Right forelimb (tissue), 1 donor: ENCODE results near the gene PCDHB13.
"Not testable (repeated sequence)": the region's sequence is repeated elsewhere in the genome, so short reads cannot be mapped to it uniquely, and the experiment has no call there.

ENCODE experiments used
- DNase-seq: peaks from one replicate; pipeline ENCODE4 v3.0.0-alpha.2; 2018

The PCDHB13 gene

GRCh38 chr5:141208478-141208877 lies 5.2 kb upstream of the PCDHB13 start, which contains the start of gene PCDHB12:
PCDHB12 (plus strand) TSS chr5:141208719; CDS start chr5:141208908, 189 bp downstream.
- no peak for DNase-seq

DNA sequence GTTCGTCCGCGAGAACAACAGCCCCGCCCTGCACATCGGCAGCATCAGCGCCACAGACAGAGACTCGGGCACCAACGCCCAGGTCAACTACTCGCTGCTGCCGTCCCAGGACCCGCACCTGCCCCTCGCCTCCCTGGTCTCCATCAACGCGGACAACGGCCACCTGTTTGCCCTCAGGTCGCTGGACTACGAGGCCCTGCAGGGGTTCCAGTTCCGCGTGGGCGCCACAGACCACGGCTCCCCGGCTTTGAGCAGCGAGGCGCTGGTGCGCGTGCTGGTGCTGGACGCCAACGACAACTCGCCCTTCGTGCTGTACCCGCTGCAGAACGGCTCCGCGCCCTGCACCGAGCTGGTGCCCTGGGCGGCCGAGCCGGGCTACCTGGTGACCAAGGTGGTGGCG lies 3.4 kb upstream of the PCDHB13 start:
- DNase-seq = not testable (repeated sequence)

- DNase-seq = not testable (repeated sequence)
Observed at GRCh38 chr5:141210849-141211248, 2.9 kb upstream of the PCDHB13 start.

DNA sequence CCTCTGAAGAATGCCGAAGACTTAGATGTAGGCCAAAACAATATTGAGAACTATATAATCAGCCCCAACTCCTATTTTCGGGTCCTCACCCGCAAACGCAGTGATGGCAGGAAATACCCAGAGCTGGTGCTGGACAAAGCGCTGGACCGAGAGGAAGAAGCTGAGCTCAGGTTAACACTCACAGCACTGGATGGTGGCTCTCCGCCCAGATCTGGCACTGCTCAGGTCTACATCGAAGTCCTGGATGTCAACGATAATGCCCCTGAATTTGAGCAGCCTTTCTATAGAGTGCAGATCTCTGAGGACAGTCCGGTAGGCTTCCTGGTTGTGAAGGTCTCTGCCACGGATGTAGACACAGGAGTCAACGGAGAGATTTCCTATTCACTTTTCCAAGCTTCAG lies 864 bp downstream of the PCDHB13 start:
- not testable (repeated sequence) for DNase-seq

- DNase-seq = not testable (repeated sequence)
Observed at GRCh38 chr5:141215504-141215903, 1.8 kb downstream of the PCDHB13 start.

DNA sequence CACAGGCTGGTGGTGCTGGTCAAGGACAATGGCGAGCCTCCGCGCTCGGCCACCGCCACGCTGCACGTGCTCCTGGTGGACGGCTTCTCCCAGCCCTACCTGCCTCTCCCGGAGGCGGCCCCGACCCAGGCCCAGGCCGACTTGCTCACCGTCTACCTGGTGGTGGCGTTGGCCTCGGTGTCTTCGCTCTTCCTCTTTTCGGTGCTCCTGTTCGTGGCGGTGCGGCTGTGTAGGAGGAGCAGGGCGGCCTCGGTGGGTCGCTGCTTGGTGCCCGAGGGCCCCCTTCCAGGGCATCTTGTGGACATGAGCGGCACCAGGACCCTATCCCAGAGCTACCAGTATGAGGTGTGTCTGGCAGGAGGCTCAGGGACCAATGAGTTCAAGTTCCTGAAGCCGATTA lies 2.3 kb downstream of the PCDHB13 start:
- DNase-seq = not testable (repeated sequence)

- no peak for DNase-seq
Observed at GRCh38 chr5:141223112-141223783, 9.5 kb downstream of the PCDHB13 start, which contains the start of gene PCDHB14. PCDHB14 (plus strand) TSS chr5:141223343; CDS start chr5:141223506, 163 bp downstream.

DNA sequence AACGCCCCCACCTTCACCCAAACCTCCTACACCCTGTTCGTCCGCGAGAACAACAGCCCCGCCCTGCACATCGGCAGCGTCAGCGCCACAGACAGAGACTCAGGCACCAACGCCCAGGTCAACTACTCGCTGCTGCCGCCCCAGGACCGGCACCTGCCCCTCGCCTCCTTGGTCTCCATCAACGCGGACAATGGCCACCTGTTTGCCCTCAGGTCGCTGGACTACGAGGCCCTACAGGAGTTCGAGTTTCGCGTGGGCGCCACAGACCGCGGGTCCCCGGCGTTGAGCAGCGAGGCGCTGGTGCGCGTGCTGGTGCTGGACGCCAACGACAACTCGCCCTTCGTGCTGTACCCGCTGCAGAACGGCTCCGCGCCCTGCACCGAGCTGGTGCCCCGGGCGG lies 11.1 kb downstream of the PCDHB13 start:
- not testable (repeated sequence) for DNase-seq

DNA sequence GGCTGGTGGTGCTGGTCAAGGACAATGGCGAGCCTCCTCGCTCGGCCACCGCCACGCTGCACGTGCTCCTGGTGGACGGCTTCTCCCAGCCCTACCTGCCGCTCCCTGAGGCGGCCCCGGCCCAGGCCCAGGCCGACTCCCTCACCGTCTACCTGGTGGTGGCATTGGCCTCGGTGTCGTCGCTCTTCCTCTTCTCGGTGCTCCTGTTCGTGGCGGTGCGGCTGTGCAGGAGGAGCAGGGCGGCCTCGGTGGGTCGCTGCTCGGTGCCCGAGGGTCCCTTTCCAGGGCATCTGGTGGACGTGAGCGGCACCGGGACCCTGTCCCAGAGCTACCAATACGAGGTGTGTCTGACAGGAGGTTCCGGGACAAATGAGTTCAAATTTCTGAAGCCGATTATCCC lies 11.7 kb downstream of the PCDHB13 start:
- not testable (repeated sequence) for DNase-seq

- no peak for DNase-seq
Observed at GRCh38 chr5:141234109-141234667, 20.5 kb downstream of the PCDHB13 start.

DNA sequence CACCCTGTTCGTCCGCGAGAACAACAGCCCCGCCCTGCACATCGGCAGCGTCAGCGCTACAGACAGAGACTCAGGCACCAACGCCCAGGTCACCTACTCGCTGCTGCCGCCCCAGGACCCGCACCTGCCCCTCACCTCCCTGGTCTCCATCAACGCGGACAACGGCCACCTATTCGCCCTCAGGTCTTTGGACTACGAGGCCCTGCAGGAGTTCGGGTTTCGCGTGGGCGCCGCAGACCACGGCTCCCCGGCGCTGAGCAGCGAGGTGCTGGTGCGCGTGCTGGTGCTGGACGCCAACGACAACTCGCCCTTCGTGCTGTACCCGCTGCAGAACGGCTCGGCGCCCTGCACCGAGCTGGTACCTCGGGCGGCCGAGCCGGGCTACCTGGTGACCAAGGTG lies 22.2 kb downstream of the PCDHB13 start:
- DNase-seq = not testable (repeated sequence)

- DNase-seq = no peak
Observed at GRCh38 chr5:141236516-141237313, 23.0 kb downstream of the PCDHB13 start.

DNA sequence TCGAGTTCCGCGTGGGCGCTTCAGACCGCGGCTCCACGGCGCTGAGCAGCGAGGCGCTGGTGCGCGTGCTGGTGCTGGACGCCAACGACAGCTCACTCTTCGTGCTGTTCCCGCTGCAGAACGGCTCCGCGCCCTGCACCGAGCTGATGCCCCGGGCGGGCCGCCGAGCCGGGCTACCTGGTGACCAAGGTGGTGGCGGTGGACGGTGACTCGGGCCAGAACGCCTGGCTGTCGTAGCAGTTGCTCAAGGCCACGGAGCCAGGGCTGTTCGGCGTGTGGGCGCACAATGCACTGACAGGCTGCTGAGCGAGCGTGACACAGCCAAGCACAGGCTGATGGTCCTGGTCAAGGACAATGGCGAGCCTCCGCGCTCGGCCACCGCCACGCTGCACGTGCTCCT lies 27.8 kb downstream of the PCDHB13 start:
- DNase-seq = no peak

DNA sequence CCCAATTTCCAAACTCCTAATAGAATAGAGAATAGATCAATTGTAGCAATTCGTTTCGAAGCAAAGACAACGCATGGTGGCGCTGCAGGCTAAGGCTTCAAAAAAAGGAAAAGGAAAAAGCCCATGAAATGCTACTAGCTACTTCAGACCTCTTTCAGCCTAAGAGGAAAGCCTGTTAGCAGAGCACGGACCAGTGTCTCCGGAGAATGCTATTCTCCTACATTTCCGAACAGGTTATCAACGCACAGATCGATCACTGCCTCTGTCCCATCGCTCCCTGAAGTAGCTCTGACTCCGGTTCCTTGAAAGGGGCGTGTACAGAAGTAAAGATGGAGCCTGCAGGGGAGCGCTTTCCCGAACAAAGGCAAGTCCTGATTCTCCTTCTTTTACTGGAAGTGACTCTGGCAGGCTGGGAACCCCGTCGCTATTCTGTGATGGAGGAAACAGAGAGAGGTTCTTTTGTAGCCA lies 31.6 kb downstream of the PCDHB13 start, which contains the start of gene PCDHB15:
TSS of gene PCDHB15 (plus strand) at position 146 of the 468 bp plus-strand sequence. CDS start at position 330, 184 bp downstream.
- no peak for DNase-seq

GRCh38 chr5:141246971-141247370 lies 33.3 kb downstream of the PCDHB13 start:
- not testable (repeated sequence) for DNase-seq

- not testable (repeated sequence) for DNase-seq
Observed at GRCh38 chr5:141247434-141247833, 33.7 kb downstream of the PCDHB13 start.

DNA sequence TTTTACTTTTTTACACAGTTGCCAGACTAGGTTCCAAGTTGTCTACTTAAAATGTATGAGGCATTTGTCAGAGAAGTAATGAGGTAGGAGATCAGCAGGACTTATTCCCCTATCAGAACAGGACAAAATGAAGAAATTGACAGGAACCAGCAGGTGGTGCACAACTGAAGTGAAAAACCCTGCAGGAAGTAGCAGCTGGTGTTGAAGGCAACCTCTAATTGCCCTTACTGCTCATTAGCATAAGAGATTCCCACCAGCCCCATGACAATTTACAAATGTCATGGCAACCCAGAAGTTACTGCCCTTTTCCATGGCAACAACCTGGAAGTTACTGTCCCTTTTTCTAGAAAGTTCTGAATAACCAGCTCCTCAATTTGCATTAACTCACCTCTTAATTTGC lies 36.9 kb downstream of the PCDHB13 start:
- DNase-seq = no peak

DNA sequence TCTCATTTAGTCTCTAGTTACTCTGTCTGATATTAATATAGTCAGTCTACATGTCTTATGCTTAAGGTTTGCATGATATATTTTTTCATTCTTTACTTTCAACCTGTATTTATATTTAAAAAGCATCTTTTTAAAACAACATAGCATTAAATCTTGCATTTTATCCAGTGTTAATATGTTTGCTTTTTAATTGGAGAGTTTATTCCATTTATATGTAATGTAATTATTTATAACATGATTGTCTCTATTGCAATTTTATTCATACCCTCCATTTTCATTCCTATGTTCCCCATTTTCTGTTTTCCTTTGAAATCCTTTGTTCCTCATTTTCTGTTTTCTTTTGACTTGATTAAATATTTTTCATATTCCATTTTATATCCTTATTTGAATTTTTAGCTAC lies 44.7 kb downstream of the PCDHB13 start:
- no peak for DNase-seq

DNA sequence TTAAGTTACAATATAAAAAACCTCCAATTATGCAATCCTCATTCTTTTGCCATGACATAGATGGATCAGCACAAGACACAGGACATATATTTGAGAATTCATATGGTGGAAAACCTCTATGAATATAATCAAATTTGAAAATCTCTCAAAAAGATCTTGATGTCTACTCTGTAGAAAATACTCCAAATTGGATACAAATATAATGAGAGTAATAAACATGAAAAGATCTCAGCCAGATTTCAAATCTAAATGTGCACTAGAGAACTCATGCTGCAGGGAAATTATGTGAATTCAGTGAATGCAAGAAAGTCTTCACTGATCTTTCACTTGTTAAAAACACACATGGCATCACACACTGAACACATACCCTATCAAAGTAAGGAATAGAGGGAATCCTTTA lies 45.2 kb downstream of the PCDHB13 start:
- DNase-seq = no peak

DNA sequence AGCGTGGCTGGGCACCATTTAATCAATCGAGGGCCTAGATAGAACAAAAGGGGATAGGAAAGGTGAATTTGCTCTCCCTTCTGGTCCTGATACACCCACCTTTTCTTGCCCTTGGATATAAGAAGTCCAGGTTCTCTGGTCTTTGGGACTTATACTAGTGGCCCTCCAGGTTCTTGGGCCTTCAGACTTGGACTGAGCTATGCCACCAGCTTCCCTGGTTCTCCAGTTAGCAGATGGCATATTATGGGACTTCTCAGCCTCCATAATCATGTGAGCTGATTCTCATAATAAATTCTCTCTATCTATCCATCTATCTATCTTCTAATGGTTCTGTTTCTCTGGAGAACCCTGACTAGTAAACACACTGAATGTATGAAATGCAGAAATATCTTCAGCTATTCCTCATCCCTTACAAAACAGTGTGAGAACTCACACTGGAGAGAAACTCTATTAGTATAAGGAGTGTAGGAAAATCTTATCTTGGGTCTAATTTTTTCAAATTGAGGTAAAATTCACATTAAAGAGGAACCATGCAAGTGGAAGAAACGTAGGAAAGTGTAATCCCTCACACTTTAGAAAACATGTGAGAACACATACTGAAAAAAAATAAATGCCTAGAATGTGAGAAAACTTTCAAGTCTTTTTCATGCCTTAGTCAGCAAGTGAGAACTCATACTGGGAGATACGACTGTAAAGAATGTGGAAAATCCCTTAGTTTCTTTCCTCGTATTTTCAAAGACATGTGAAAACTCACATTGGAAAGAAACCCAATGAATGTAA lies 46.9 kb downstream of the PCDHB13 start:
- no peak for DNase-seq

GRCh38 chr5:141261238-141261546 lies 47.5 kb downstream of the PCDHB13 start:
- DNase-seq = no peak
